H1 (cell line): Measurements from ENCODE around the gene ATPAF2. TPM values are rescaled to one million over a fixed set of nuclear protein-coding genes. Genes with fewer than 3 reads are reported as not detected.

Experiments
- BCL11A ChIP-seq, 2 experiments: IDR thresholded peaks; one replicate each; pipeline ENCODE4 v1.6.1; 2011; ENCODE audit warnings: low read depth in 2 of 2, low read length in 2 of 2, mild to moderate bottlenecking in 2 of 2
- CHD2 ChIP-seq: IDR thresholded peaks from 2 replicates; pipeline ENCODE4 v1.6.1; 2012; ENCODE audit warnings: low read length, improper control_type of control experiment
- HDAC2 ChIP-seq, 2 experiments: fragments of 300-600 bp in 1 of 2; sonication (generic) in 1 of 2; IDR thresholded peaks; 2 replicates each; pipeline ENCODE4 v1.6.1; 2011 to 2012; ENCODE audit warnings: low read depth in 2 of 2, low read length in 2 of 2, mild to moderate bottlenecking in 2 of 2, moderate library complexity in 2 of 2, borderline replicate concordance in 1 of 2, inconsistent platforms in 1 of 2
- NANOG ChIP-seq: IDR thresholded peaks from 2 replicates; pipeline ENCODE4 v1.6.1; 2011; ENCODE audit warnings: low read length, low read depth, mild to moderate bottlenecking, inconsistent platforms; ENCODE audit not compliant: insufficient read depth, poor library complexity, severe bottlenecking
- POLR2A ChIP-seq, 2 experiments: IDR thresholded peaks; 1 replicate in 1 of 2; 2 replicates in 1 of 2; pipeline ENCODE4 v1.6.1; 2011; ENCODE audit warnings: low read depth in 2 of 2, low read length in 2 of 2, mild to moderate bottlenecking in 2 of 2; ENCODE audit errors: control extremely low read depth in 1 of 2
- RXRA ChIP-seq: IDR thresholded peaks from 2 replicates; pipeline ENCODE4 v1.6.1; 2011; ENCODE audit warnings: low read depth, mild to moderate bottlenecking, low read length, moderate library complexity; ENCODE audit not compliant: insufficient read depth
- SP1 ChIP-seq: IDR thresholded peaks from 2 replicates; pipeline ENCODE4 v1.6.1; 2011; ENCODE audit warnings: low read depth, low read length
- polyA plus RNA-seq, 7 experiments: library from polyadenylated mRNA; depleted of rRNA in 3 of 7; stranded (reverse) in 5 of 7; unstranded in 2 of 7; fragments of >200 nt in 5 of 7; fragments of 200-250 nt in 2 of 7; gene quantifications; 1 replicate in 5 of 7; 2 replicates in 1 of 7; 4 replicates in 1 of 7; pipeline versions ENCODE4 v1.2.1 to v1.2.3, GENCODE V29; 2011 to 2013; ENCODE audit warnings: missing spikeins in 2 of 7, mixed read lengths in 2 of 7
- total RNA-seq: library from RNA; stranded (reverse); fragmentation: NEBNext Ultra II Directional; extraction: Animal tissue kit (Norgen Biotek cat#: 25700); gene quantifications from 2 replicates; pipeline ENCODE4 v1.2.1, GENCODE V29; 2021
- TF ChIP-seq, protein P1 (sequence below): IDR thresholded peaks from 2 replicates; pipeline ENCODE4 v1.6.1; 2012; ENCODE audit warnings: inconsistent platforms
- TF ChIP-seq, protein P2 (sequence below): fragments of 300-600 bp; sonication (generic); IDR thresholded peaks from 2 replicates; pipeline ENCODE4 v1.7.1; 2012; ENCODE audit warnings: low read length, moderate library complexity, mild to moderate bottlenecking, inconsistent platforms; ENCODE audit not compliant: insufficient replicate concordance

Gene ATPAF2
- total and polyA plus RNA-seq, 2 of the 8 experiments (the other 6 are each of a cell fraction or from before 2014, with no cell fraction given) = 19.6 to 22.9 TPM

DNA sequence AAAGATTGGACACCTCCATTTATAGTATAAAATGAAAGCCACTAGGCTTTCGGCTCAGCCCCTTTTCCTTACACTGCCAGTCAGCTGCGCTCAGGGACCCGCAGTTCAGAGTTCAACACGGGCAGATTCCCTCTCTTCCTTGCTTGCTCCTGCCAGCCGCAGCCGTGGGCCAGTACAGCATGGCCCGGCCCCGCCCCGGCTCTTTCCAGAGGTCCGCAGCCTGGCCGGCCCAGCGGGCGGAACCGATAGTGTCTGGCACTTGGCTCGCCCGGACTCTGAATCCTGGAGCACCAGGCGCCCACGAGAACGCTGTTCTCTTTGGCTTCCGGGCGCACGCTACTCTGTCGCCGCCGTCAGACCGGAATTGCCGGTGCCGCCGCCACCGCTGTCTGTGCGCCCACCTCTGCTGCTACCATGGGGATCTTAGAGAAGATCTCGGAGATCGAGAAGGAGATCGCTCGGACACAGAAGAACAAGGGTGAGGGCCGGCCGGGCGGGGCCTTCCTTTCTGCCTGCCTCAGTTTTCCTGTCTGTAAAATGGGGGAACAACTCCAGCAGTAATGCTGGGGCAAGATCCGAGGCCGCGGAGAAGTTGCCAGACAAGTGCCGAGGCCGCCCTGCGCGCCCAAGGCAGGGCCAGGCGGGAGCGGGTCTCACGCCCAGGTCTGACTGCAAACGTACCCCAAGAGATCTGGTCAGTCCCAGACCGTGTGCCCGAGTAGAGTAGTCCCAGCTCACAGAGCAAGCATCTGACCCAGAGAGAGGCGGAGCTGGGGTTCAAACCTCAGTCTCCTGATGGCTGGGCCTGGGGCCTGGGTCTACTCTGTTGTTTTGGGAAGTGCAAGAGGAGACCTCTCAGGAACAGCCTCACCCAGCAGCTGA lies 48.9 kb upstream of the ATPAF2 start, which contains the start of gene DRG2 (continued):
- TF ChIP-seq POLR2A (IDR thresholded peaks at IDR 0.05; ENCODE audit: control extremely low read depth in 1 of 2, low read depth in 2 of 2, low read length in 2 of 2) = peak in 1 of 2 experiments; percentile 48; a peak in 2 of 3 replicates
- TF ChIP-seq, protein P1, sequence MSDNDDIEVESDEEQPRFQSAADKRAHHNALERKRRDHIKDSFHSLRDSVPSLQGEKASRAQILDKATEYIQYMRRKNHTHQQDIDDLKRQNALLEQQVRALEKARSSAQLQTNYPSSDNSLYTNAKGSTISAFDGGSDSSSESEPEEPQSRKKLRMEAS = peak; percentile 89
- TF ChIP-seq BCL11A (IDR thresholded peaks at IDR 0.05; ENCODE audit: low read depth in 2 of 2, low read length in 2 of 2) = no peak
- TF ChIP-seq HDAC2 (IDR thresholded peaks at IDR 0.05; ENCODE audit: borderline replicate concordance in 1 of 2, low read depth in 2 of 2, low read length in 2 of 2) = peak; percentile 91 to 92; a peak in 3 of 4 replicates
- TF ChIP-seq, protein P2, sequence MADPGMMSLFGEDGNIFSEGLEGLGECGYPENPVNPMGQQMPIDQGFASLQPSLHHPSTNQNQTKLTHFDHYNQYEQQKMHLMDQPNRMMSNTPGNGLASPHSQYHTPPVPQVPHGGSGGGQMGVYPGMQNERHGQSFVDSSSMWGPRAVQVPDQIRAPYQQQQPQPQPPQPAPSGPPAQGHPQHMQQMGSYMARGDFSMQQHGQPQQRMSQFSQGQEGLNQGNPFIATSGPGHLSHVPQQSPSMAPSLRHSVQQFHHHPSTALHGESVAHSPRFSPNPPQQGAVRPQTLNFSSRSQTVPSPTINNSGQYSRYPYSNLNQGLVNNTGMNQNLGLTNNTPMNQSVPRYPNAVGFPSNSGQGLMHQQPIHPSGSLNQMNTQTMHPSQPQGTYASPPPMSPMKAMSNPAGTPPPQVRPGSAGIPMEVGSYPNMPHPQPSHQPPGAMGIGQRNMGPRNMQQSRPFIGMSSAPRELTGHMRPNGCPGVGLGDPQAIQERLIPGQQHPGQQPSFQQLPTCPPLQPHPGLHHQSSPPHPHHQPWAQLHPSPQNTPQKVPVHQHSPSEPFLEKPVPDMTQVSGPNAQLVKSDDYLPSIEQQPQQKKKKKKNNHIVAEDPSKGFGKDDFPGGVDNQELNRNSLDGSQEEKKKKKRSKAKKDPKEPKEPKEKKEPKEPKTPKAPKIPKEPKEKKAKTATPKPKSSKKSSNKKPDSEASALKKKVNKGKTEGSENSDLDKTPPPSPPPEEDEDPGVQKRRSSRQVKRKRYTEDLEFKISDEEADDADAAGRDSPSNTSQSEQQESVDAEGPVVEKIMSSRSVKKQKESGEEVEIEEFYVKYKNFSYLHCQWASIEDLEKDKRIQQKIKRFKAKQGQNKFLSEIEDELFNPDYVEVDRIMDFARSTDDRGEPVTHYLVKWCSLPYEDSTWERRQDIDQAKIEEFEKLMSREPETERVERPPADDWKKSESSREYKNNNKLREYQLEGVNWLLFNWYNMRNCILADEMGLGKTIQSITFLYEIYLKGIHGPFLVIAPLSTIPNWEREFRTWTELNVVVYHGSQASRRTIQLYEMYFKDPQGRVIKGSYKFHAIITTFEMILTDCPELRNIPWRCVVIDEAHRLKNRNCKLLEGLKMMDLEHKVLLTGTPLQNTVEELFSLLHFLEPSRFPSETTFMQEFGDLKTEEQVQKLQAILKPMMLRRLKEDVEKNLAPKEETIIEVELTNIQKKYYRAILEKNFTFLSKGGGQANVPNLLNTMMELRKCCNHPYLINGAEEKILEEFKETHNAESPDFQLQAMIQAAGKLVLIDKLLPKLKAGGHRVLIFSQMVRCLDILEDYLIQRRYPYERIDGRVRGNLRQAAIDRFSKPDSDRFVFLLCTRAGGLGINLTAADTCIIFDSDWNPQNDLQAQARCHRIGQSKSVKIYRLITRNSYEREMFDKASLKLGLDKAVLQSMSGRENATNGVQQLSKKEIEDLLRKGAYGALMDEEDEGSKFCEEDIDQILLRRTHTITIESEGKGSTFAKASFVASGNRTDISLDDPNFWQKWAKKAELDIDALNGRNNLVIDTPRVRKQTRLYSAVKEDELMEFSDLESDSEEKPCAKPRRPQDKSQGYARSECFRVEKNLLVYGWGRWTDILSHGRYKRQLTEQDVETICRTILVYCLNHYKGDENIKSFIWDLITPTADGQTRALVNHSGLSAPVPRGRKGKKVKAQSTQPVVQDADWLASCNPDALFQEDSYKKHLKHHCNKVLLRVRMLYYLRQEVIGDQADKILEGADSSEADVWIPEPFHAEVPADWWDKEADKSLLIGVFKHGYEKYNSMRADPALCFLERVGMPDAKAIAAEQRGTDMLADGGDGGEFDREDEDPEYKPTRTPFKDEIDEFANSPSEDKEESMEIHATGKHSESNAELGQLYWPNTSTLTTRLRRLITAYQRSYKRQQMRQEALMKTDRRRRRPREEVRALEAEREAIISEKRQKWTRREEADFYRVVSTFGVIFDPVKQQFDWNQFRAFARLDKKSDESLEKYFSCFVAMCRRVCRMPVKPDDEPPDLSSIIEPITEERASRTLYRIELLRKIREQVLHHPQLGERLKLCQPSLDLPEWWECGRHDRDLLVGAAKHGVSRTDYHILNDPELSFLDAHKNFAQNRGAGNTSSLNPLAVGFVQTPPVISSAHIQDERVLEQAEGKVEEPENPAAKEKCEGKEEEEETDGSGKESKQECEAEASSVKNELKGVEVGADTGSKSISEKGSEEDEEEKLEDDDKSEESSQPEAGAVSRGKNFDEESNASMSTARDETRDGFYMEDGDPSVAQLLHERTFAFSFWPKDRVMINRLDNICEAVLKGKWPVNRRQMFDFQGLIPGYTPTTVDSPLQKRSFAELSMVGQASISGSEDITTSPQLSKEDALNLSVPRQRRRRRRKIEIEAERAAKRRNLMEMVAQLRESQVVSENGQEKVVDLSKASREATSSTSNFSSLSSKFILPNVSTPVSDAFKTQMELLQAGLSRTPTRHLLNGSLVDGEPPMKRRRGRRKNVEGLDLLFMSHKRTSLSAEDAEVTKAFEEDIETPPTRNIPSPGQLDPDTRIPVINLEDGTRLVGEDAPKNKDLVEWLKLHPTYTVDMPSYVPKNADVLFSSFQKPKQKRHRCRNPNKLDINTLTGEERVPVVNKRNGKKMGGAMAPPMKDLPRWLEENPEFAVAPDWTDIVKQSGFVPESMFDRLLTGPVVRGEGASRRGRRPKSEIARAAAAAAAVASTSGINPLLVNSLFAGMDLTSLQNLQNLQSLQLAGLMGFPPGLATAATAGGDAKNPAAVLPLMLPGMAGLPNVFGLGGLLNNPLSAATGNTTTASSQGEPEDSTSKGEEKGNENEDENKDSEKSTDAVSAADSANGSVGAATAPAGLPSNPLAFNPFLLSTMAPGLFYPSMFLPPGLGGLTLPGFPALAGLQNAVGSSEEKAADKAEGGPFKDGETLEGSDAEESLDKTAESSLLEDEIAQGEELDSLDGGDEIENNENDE = no peak
- TF ChIP-seq SP1 = peak; percentile 81; the same call in 1 of the 2 replicates
- no peak for TF ChIP-seq NANOG
- peak; percentile 72; the same call in 1 of the 2 replicates for TF ChIP-seq CHD2
- no peak for TF ChIP-seq RXRA
